ENCODE results near the gene ALPK3. TPM values are rescaled to one million over a fixed set of nuclear protein-coding genes. Genes with fewer than 3 reads are reported as not detected.

ALPK3 gene
- polyA plus RNA-seq, 1 donor (not counting 4 experiments of a cell fraction or from before 2014, with no cell fraction given) = 0.07 TPM

- DNase-seq (ENCODE audit: low read depth, low spot score) (no peak), FAIRE-seq (no peak)
- H3K4me1 ChIP-seq (ENCODE audit: control insufficient read depth, extremely low read depth, insufficient read depth, low read length) = no peaks in the 10 kb centered on the region
- no peaks in the 10 kb centered on the region for H3K36me3 ChIP-seq (ENCODE audit: control insufficient read depth in 2 of 2, extremely low read depth in 1 of 2, insufficient read depth in 2 of 2, low read length in 2 of 2)
- no peak overlapping the region for H3K27ac ChIP-seq (ENCODE audit: control insufficient read depth, insufficient read depth, low read length)
- H3K4me3 ChIP-seq (ENCODE audit: control insufficient read depth in 2 of 3, extremely low read depth in 1 of 3, insufficient read depth in 2 of 3, low read depth in 1 of 3, low read length in 3 of 3) = no peak overlapping the region
- no peaks in the 10 kb centered on the region for H3K9me1 ChIP-seq (ENCODE audit: control insufficient read depth, extremely low read depth, insufficient read depth, low read length)
- no peaks in the 10 kb centered on the region for H3K9me3 ChIP-seq (ENCODE audit: control insufficient read depth, low read depth, low read length)
- no peak overlapping the region for H3K4me2 ChIP-seq (ENCODE audit: control insufficient read depth, extremely low read depth, insufficient read depth, low read depth, low read length)
- dilution Hi-C loops (cut with MboI; ENCODE audit: extremely low pct_ligation_motif_present, low sequenced_read_pairs) = no loop called here
- H4K20me1 ChIP-seq (ENCODE audit: control insufficient read depth, extremely low read depth, insufficient read depth, low read length) = no peaks in the 10 kb centered on the region
- H3K79me2 ChIP-seq (ENCODE audit: control insufficient read depth, insufficient read depth, low read length) = no peaks in the 10 kb centered on the region
- no peaks in the 10 kb centered on the region for H3K27me3 ChIP-seq (ENCODE audit: control insufficient read depth, extremely low read depth, insufficient read depth, low read length)
- H2AFZ ChIP-seq (ENCODE audit: control insufficient read depth, low read length) = no peak overlapping the region
- TF ChIP-seq CTCF (optimal IDR thresholded peaks at IDR 0.05 in 1 of 3, IDR thresholded peaks at IDR 0.05 in 1 of 3, conservative IDR thresholded peaks at IDR 0.05 in 1 of 3; ENCODE audit: extremely low read depth in 1 of 3, insufficient read depth in 2 of 3, low read length in 3 of 3) (no peak), EZH2 (IDR thresholded peaks at IDR 0.05; ENCODE audit: low read length) (no peak)
- no peak overlapping the region for H3K9ac ChIP-seq (ENCODE audit: control insufficient read depth, extremely low read depth, insufficient read depth, low read length)
Observed at GRCh38 chr15:84888639-84889038, 71.5 kb downstream of the ALPK3 start.

- TF ChIP-seq CTCF (optimal IDR thresholded peaks at IDR 0.05 in 1 of 3, IDR thresholded peaks at IDR 0.05 in 1 of 3, conservative IDR thresholded peaks at IDR 0.05 in 1 of 3; ENCODE audit: extremely low read depth in 1 of 3, insufficient read depth in 2 of 3, low read length in 3 of 3) (no peak), EZH2 (IDR thresholded peaks at IDR 0.05; ENCODE audit: low read length) (no peak)
- dilution Hi-C loops (cut with MboI; ENCODE audit: extremely low pct_ligation_motif_present, low sequenced_read_pairs) = no loop called here
- Histone ChIP-seq H4K20me1 (ENCODE audit: control insufficient read depth, extremely low read depth, insufficient read depth, low read length) (no peaks in the 10 kb centered on the region), H3K9ac (ENCODE audit: control insufficient read depth, extremely low read depth, insufficient read depth, low read length) (no peak overlapping the region), H3K4me3 (ENCODE audit: control insufficient read depth in 2 of 3, extremely low read depth in 1 of 3, insufficient read depth in 2 of 3, low read depth in 1 of 3, low read length in 3 of 3) (no peak overlapping the region), H2AFZ (ENCODE audit: control insufficient read depth, low read length) (no peak overlapping the region), H3K4me2 (ENCODE audit: control insufficient read depth, extremely low read depth, insufficient read depth, low read depth, low read length) (no peak overlapping the region), H3K27me3 (ENCODE audit: control insufficient read depth, extremely low read depth, insufficient read depth, low read length) (no peaks in the 10 kb centered on the region), H3K36me3 (ENCODE audit: control insufficient read depth in 2 of 2, extremely low read depth in 1 of 2, insufficient read depth in 2 of 2, low read length in 2 of 2) (no peaks in the 10 kb centered on the region), H3K9me1 (ENCODE audit: control insufficient read depth, extremely low read depth, insufficient read depth, low read length) (no peaks in the 10 kb centered on the region), H3K4me1 (ENCODE audit: control insufficient read depth, extremely low read depth, insufficient read depth, low read length) (no peaks in the 10 kb centered on the region), H3K27ac (ENCODE audit: control insufficient read depth, insufficient read depth, low read length) (no peak overlapping the region), H3K9me3 (ENCODE audit: control insufficient read depth, low read depth, low read length) (no peaks in the 10 kb centered on the region), H3K79me2 (ENCODE audit: control insufficient read depth, insufficient read depth, low read length) (no peaks in the 10 kb centered on the region)
- FAIRE-seq (no peak), DNase-seq (ENCODE audit: low read depth, low spot score) (no peak)
Observed at GRCh38 chr15:84889313-84889990, 72.3 kb downstream of the ALPK3 start.
